Glutamatergic neuron (in vitro differentiated cells): ENCODE measurements around the gene FASTKD2. TPM values are rescaled to one million over a fixed set of nuclear protein-coding genes. Genes with fewer than 3 reads are reported as not detected.

Experiments used
- DNase-seq: peaks from one replicate; pipeline ENCODE4 v3.0.0; 2022
- H3K27ac Mint-ChIP-seq: one replicate; pipeline ENCODE4 v1.8.0; 2020; ENCODE audit warnings: mild to moderate bottlenecking, mixed read lengths, inconsistent platforms; ENCODE audit not compliant: unreplicated experiment
- H3K27me3 Mint-ChIP-seq: one replicate; pipeline ENCODE4 v1.8.0; 2020; ENCODE audit warnings: mild to moderate bottlenecking, moderate library complexity, mixed read lengths, inconsistent platforms; ENCODE audit not compliant: unreplicated experiment
- H3K36me3 Mint-ChIP-seq: one replicate; pipeline ENCODE4 v1.8.0; 2020; ENCODE audit warnings: mild to moderate bottlenecking, mixed read lengths, inconsistent platforms; ENCODE audit not compliant: unreplicated experiment
- H3K4me1 Mint-ChIP-seq: one replicate; pipeline ENCODE4 v1.8.0; 2020; ENCODE audit warnings: mild to moderate bottlenecking, low read depth, mixed read lengths, inconsistent platforms; ENCODE audit not compliant: unreplicated experiment
- H3K4me3 Mint-ChIP-seq: one replicate; pipeline ENCODE4 v1.8.0; 2020; ENCODE audit warnings: mild to moderate bottlenecking, mixed read lengths, inconsistent platforms; ENCODE audit not compliant: unreplicated experiment
- H3K9me3 Mint-ChIP-seq: one replicate; pipeline ENCODE4 v1.8.0; 2020; ENCODE audit warnings: mild to moderate bottlenecking, moderate library complexity, mixed read lengths, inconsistent platforms; ENCODE audit not compliant: unreplicated experiment
- total RNA-seq: library from RNA; stranded (reverse); fragmentation: NEBNext Ultra II Directional; extraction: Animal tissue kit (Norgen Biotek cat#: 25700); gene quantifications from one replicate; pipeline ENCODE4 v1.2.1, GENCODE V29; 2021; ENCODE audit not compliant: unreplicated experiment
- TF ChIP-seq, protein P1 (sequence below): fragments of 200-600 bp; sonication (generic); IDR thresholded peaks from one replicate; pipeline ENCODE4 v1.5.0; 2021; ENCODE audit not compliant: partially characterized antibody, unreplicated experiment

FASTKD2 gene
- total RNA-seq, 1 donor from 2014 or later: 24.7 TPM

DNA sequence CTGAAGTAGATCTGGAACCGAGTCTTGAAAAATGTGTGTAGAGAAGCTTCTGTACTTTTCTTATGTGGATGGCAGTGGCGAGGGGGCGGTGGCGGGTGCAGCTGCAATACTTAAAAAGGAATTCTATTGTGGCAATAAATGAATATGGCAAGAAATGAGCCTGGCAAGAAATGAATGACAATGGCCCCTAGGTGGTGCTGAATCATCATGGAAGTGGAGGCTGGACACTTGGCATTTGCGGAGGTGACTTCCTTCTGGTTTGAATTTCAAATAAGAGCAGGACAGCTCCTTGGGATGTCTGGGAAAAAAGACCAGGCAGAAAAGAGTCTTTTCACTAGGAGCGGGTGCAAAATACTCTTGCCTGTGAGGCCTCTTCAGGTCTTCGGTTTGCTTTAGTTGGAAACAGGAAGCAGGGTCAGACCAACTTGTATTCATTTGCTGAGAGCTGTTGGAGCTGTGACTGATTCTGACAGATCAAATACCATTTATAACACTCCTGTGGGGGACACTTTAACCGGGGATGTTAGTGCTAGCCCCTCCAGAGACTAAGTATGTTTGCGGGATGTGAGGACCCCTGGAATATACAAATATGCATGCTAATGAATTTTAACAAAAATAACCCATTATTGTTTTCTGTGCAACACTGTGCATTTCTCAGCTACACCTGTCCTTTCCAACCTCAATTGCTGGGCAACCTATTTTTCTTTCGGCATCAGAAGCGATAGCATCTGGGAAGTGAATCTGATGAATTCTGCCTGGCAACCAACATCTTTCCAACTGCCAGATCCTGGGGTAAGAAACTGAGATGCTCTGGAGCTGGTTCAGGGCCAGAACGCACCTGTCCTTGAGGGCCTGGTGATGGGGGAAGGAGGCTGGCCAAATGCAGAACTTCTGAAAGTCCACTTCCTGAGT, 35.4 kb downstream of the FASTKD2 start:
- H3K27ac Mint-ChIP-seq: peak overlapping the region; percentile 67
- H3K9me3 Mint-ChIP-seq: no peaks in the 10 kb centered on the region
- no peaks in the 10 kb centered on the region for H3K36me3 Mint-ChIP-seq
- TF ChIP-seq, protein P1, sequence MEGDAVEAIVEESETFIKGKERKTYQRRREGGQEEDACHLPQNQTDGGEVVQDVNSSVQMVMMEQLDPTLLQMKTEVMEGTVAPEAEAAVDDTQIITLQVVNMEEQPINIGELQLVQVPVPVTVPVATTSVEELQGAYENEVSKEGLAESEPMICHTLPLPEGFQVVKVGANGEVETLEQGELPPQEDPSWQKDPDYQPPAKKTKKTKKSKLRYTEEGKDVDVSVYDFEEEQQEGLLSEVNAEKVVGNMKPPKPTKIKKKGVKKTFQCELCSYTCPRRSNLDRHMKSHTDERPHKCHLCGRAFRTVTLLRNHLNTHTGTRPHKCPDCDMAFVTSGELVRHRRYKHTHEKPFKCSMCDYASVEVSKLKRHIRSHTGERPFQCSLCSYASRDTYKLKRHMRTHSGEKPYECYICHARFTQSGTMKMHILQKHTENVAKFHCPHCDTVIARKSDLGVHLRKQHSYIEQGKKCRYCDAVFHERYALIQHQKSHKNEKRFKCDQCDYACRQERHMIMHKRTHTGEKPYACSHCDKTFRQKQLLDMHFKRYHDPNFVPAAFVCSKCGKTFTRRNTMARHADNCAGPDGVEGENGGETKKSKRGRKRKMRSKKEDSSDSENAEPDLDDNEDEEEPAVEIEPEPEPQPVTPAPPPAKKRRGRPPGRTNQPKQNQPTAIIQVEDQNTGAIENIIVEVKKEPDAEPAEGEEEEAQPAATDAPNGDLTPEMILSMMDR: peak; percentile 75
- H3K4me3 Mint-ChIP-seq: peak overlapping the region; percentile 15
- peak; percentile 66 for DNase-seq
- peaks cover 24% of the 10 kb centered on the region for H3K4me1 Mint-ChIP-seq
- H3K27me3 Mint-ChIP-seq: peaks cover 2% of the 10 kb centered on the region

DNA sequence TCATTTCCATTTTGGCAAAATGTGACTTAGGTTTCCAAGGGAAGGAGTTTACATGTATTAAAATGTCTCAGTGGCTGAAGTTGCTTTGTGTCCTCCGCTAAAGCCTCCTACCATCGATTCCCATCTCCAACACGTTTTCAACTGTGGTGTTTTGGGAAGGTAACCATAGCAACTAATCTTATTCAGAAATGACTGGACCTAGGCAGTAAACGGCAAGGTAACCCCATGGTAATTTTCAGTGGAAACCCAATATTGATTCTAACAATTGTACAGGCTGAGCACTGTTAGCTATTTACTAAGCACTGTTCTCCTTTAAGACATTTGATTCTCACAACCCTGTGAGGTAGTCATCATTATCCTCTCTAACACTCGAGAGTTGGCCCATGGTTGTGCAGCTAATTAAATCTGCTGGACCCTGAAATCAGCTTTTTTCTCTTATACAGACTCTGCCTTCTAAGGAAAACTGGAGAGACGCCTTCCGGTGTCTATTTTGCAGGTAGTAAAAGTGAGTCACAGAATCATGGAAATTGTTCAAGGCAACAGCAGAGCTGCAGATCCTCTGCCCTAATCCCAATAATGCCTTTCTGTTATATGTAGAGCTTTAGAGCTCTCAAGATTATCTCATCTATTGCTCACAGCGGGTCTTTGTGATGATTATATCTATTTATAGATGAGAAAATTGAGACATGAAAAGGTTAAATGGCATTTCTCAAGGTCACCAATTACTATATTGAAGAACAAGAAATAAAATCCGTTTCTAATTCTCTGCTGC, 36.2 kb downstream of the FASTKD2 start:
- no peaks in the 10 kb centered on the region for H3K9me3 Mint-ChIP-seq
- H3K27ac Mint-ChIP-seq: peak overlapping the region; percentile 67
- peaks cover 24% of the 10 kb centered on the region for H3K4me1 Mint-ChIP-seq
- no peak overlapping the region for H3K4me3 Mint-ChIP-seq
- H3K36me3 Mint-ChIP-seq: no peaks in the 10 kb centered on the region
- peaks cover 2% of the 10 kb centered on the region for H3K27me3 Mint-ChIP-seq
- no peak for DNase-seq
- TF ChIP-seq, protein P1: no peak

DNA sequence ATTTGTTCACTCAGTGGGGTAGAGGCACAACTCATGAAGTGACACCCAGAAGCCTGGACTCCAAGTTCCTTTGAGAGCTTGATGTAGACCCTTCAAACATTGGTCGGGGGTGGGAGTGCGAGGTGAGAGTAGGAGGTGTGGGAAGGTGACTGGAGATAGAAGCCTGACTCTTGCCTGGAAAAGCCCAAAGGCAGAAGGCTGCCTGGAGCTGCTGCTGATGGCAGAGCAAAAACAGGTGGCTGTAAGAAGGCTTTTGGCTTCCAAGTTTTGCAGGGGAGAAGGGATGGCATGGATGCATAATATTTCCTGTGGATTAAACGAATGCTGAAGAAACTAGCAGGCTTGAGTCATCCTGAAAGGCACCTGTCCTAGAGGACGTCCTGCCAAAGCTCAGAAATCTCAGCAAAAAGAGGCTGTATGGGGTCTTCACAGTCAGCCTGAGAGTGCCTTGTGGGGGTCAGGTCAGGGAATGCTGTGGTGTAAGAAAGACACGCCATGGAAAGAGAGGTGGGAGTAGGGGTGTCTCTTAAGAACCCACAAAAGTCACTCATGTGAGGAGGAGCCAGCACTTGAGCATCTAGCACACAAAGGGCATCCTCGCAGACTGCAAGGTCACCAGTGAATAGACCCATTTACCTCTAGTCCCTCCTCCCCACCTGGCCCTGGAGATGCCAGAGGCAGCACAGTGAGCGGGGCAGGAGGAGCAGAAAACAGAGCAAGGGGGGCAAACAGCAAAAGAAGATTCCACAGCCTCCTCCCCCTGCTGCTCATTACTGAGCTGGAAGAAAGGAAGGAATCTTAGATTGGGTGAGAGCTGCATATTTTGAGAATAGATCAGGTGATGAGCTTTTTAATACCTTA, 37.5 kb downstream of the FASTKD2 start:
- H3K27ac Mint-ChIP-seq: no peak overlapping the region
- TF ChIP-seq, protein P1: no peak

DNA sequence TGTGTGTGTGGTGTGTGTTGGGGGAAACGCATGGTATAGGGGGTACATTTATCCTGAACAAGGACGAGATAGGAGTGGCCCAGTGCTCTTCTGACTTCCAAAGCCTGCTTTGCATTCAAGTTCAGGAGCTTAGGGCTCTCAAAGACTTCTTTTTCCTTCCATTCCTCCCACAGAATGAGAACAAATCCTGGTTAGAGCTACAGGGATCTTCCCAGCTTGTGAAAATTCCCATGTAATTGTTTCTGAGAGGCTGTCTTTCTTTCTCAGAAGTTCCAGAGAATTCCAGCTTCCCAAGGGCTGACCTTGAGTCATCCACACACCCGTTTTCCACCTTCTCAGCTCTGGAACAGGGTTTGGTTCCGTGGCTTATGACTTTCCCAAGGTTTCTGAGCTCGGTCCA, 38.9 kb downstream of the FASTKD2 start:
- H3K27ac Mint-ChIP-seq: no peak overlapping the region

More for the DNA sequence above, 37.5 kb downstream of the FASTKD2 start:
- DNase-seq: no peak
- Mint-ChIP-seq H3K27me3 (peaks cover 2% of the 10 kb centered on the region), H3K4me3 (no peak overlapping the region), H3K36me3 (no peaks in the 10 kb centered on the region), H3K4me1 (peaks cover 24% of the 10 kb centered on the region), H3K9me3 (no peaks in the 10 kb centered on the region)

More for the DNA sequence above, 38.9 kb downstream of the FASTKD2 start:
- TF ChIP-seq, protein P1: no peak
- peaks cover 1% of the 10 kb centered on the region for H3K9me3 Mint-ChIP-seq
- no peak for DNase-seq
- no peak overlapping the region for H3K4me3 Mint-ChIP-seq
- H3K4me1 Mint-ChIP-seq: peaks cover 29% of the 10 kb centered on the region
- H3K36me3 Mint-ChIP-seq: no peaks in the 10 kb centered on the region
- H3K27me3 Mint-ChIP-seq: no peaks in the 10 kb centered on the region
